PC-9 (cell line): Measurements from ENCODE around the gene ARMH1. TPM values are rescaled to one million over a fixed set of nuclear protein-coding genes. Genes with fewer than 3 reads are reported as not detected.

Experiments used
- BruUV-seq: library from RNA; stranded (reverse); fragments of 400-500 nt; replicated peaks from 2 replicates; lab custom pipeline; 2021; lab: Mats Ljungman, UMichigan
- CTCF ChIA-PET: fragments of 300-600 bp; sonication (Branson Sonifier 250); formaldehyde crosslinking; loops from one replicate; lab custom pipeline; 2022; ENCODE audit warnings: antibody characterized with exemption; lab: Charles Lee
- POLR2A ChIA-PET: fragments of 300-600 bp; sonication (Branson Sonifier 250); formaldehyde crosslinking; loops from one replicate; lab custom pipeline; 2022; ENCODE audit warnings: antibody characterized with exemption; ENCODE audit not compliant: unreplicated experiment; lab: Charles Lee
- DNase-seq, 2 experiments: peaks; one replicate each; pipeline versions ENCODE4 v3.0.0 to v3.0.0-alpha.2; 2015 to 2022; ENCODE audit warnings: mixed read lengths in 1 of 2
- H2AFZ ChIP-seq: fragments of 200-600 bp; sonication (generic); 2 replicates; pipeline ENCODE4 v1.8.1; 2017; ENCODE audit warnings: antibody characterized with exemption
- H3F3A ChIP-seq: fragments of 200-600 bp; sonication (generic); 2 replicates; pipeline ENCODE4 v1.8.1; 2017; ENCODE audit warnings: antibody characterized with exemption, mild to moderate bottlenecking, low read depth; ENCODE audit not compliant: insufficient read depth
- H3K27ac ChIP-seq: fragments of 200-600 bp; sonication (generic); 2 replicates; pipeline ENCODE4 v1.6.1; 2016; ENCODE audit warnings: mixed run types
- H3K27me3 ChIP-seq: fragments of 200-600 bp; sonication (generic); 2 replicates; pipeline ENCODE4 v1.6.1; 2016; ENCODE audit warnings: low read depth, mixed run types; ENCODE audit not compliant: insufficient read depth
- H3K36me3 ChIP-seq: fragments of 200-600 bp; sonication (generic); 2 replicates; pipeline ENCODE4 v1.6.1; 2016; ENCODE audit warnings: low read depth, mixed run types
- H3K4me1 ChIP-seq: fragments of 200-600 bp; sonication (generic); replicated peaks from 2 replicates; pipeline ENCODE4 v1.6.1; 2016; ENCODE audit warnings: mixed run types; ENCODE audit not compliant: insufficient read depth
- H3K4me2 ChIP-seq: fragments of 200-600 bp; sonication (generic); 2 replicates; pipeline ENCODE4 v1.6.1; 2017; ENCODE audit warnings: mixed run types
- H3K4me3 ChIP-seq: fragments of 200-600 bp; sonication (generic); 2 replicates; pipeline ENCODE4 v1.6.1; 2016; ENCODE audit warnings: mixed run types
- H3K79me2 ChIP-seq: fragments of 200-600 bp; sonication (generic); 2 replicates; pipeline ENCODE4 v1.6.1; 2017; ENCODE audit warnings: low read depth, mixed run types
- H3K9me2 ChIP-seq: fragments of 200-600 bp; sonication (generic); 2 replicates; pipeline ENCODE4 v1.8.1; 2017; ENCODE audit warnings: mild to moderate bottlenecking; ENCODE audit not compliant: insufficient read depth
- H3K9me3 ChIP-seq: fragments of 200-600 bp; sonication (generic); 2 replicates; pipeline ENCODE4 v1.8.1; 2016; ENCODE audit warnings: low read depth; ENCODE audit not compliant: insufficient read depth
- H4K20me1 ChIP-seq: fragments of 200-600 bp; sonication (generic); 2 replicates; pipeline ENCODE4 v1.8.1; 2017; ENCODE audit not compliant: insufficient read depth
- CTCF ChIP-seq: fragments of 200-600 bp; sonication (generic); conservative IDR thresholded peaks from 2 replicates; pipeline ENCODE4 v1.6.1; 2017; ENCODE audit warnings: mixed run types, antibody characterized with exemption, mild to moderate bottlenecking, moderate library complexity
- EZH2 ChIP-seq: fragments of 200-600 bp; sonication (generic); IDR thresholded peaks from 2 replicates; pipeline ENCODE4 v1.8.0; 2017; ENCODE audit warnings: antibody characterized with exemption, low read depth
- intact Hi-C: fragments of 100-400 bp; cut with micrococcal nuclease; formaldehyde crosslinking; loops from one replicate; pipeline ENCODE4 v1.10.0; 2022; ENCODE audit not compliant: unreplicated experiment
- total RNA-seq: library from RNA; stranded (reverse); gene quantifications from 2 replicates; pipeline ENCODE4 v1.2.3, GENCODE V29; 2021

ARMH1 gene
- total RNA-seq, 1 experiment from 2014 or later = 16.9 TPM

GRCh38 chr1:44719318-44719717, 44.8 kb downstream of the ARMH1 start:
- TF ChIP-seq EZH2 = no peak
- TF ChIP-seq CTCF = no peak
- ChIA-PET POLR2A (no interaction called here), CTCF (interaction anchor here (0.6 kb wide), 1 partner anchor 9 kb away, joined by 7 read pairs; no protein-coding TSS in a partner anchor)
- Histone ChIP-seq H3K4me2 (no peak overlapping the region), H3F3A (peaks cover 31% of the 10 kb centered on the region; the same call in 1 of the 2 replicates), H3K27me3 (no peaks in the 10 kb centered on the region), H3K9me3 (no peaks in the 10 kb centered on the region), H3K4me3 (no peak overlapping the region), H3K27ac (no peak overlapping the region), H4K20me1 (no peaks in the 10 kb centered on the region), H3K9me2 (no peaks in the 10 kb centered on the region), H3K4me1 (peaks cover 23% of the 10 kb centered on the region), H3K36me3 (no peaks in the 10 kb centered on the region), H2AFZ (no peak overlapping the region), H3K79me2 (no peaks in the 10 kb centered on the region)
- DNase-seq = no peak
- no TSS peak for BruUV-seq
- intact Hi-C loops = loop anchor here (5.0 kb wide), 1 partner anchor 293 kb away; the partner anchor contains the start of genes HECTD3 and UROD

GRCh38 chr1:44720281-44720680, 45.8 kb downstream of the ARMH1 start:
- 0 out of 2 replicates have a peak overlapping the region, but pooled peaks have one; percentile 89 for H3K27ac ChIP-seq

More at GRCh38 chr1:44720281-44720680, 45.8 kb downstream of the ARMH1 start:
- Histone ChIP-seq H3K4me3 (no peak overlapping the region), H3K9me2 (no peaks in the 10 kb centered on the region), H3K4me1 (peaks cover 18% of the 10 kb centered on the region), H2AFZ (no peak overlapping the region), H3K9me3 (no peaks in the 10 kb centered on the region), H3K36me3 (no peaks in the 10 kb centered on the region), H3K4me2 (no peak overlapping the region; the same call in 1 of the 2 replicates), H3K27me3 (no peaks in the 10 kb centered on the region), H3F3A (peaks cover 31% of the 10 kb centered on the region; the same call in 1 of the 2 replicates), H4K20me1 (no peaks in the 10 kb centered on the region), H3K79me2 (no peaks in the 10 kb centered on the region)
- ChIA-PET POLR2A (interaction anchor here (0.5 kb wide), 1 partner anchor 864 kb away, joined by 3 read pairs; no protein-coding TSS in a partner anchor), CTCF (interaction anchor here (0.6 kb wide), 3 partner anchors 73 to 779 kb away, joined by 4 to 13 read pairs (median 8); no protein-coding TSS in a partner anchor)
- no TSS peak for BruUV-seq
- DNase-seq = no peak
- TF ChIP-seq CTCF = no peak
- TF ChIP-seq EZH2 = no peak
- intact Hi-C loops = no loop called here
